GM12878 (cell line): ENCODE results near the gene VPS16. TPM values are rescaled to one million over a fixed set of nuclear protein-coding genes. Genes with fewer than 3 reads are reported as not detected.

ENCODE experiments used
- ATAC-seq: fragments of 200-7000 bp; cut with Tn5 transposase; 3 replicates; pipeline ENCODE4 v1.9.1; 2020; ENCODE audit warnings: mild to moderate bottlenecking, moderate library complexity
- BruUV-seq: library from RNA; stranded (reverse); fragments of 400-500 nt; replicated peaks from 2 replicates; lab custom pipeline; 2021; lab: Mats Ljungman, UMichigan
- CTCF ChIA-PET: fragments of 300-600 bp; sonication (Branson Sonifier 250); formaldehyde crosslinking; extraction: SDS; loops from one replicate; lab custom pipeline; 2021; ENCODE audit warnings: inconsistent platforms; lab: Yijun Ruan, JAX
- POLR2A ChIA-PET: fragments of 350-600 bp; formaldehyde crosslinking; extraction: SDS; loops from one replicate; lab custom pipeline; 2021; ENCODE audit warnings: inconsistent platforms; lab: Charles Lee
- RAD21 ChIA-PET: fragments of 300-600 bp; sonication (Branson Sonifier 250); formaldehyde crosslinking; loops from one replicate; lab custom pipeline; 2023; ENCODE audit warnings: antibody characterized with exemption; ENCODE audit not compliant: unreplicated experiment; lab: Charles Lee
- SMC1A ChIA-PET: fragments of 300-600 bp; sonication (Branson Sonifier 250); formaldehyde crosslinking; loops from one replicate; lab custom pipeline; 2023; ENCODE audit not compliant: unreplicated experiment, uncharacterized antibody; lab: Charles Lee
- DNase-seq: peaks from one replicate; pipeline ENCODE4 v3.0.0-alpha.2; 2011; ENCODE audit warnings: low read depth, low spot score
- FAIRE-seq: peaks from 3 replicates; lab custom pipeline; 2011; peaks lifted over from hg19 to GRCh38; lab: Jason Lieb, UNC
- H2AFZ ChIP-seq: 2 replicates; pipeline ENCODE4 v1.6.0; 2011; ENCODE audit warnings: low read depth, low read length, control low read depth; ENCODE audit not compliant: control insufficient read depth
- H3K27ac ChIP-seq: 2 replicates; pipeline ENCODE4 v1.5.1; 2011; ENCODE audit warnings: control low read depth; ENCODE audit not compliant: control insufficient read depth, insufficient read depth
- H3K27me3 ChIP-seq, 2 experiments: replicated peaks in 1 of 2; 2 replicates each; pipeline versions ENCODE4 v1.6.0 to v1.6.1; 2011; ENCODE audit warnings: low read length in 1 of 2; ENCODE audit not compliant: control insufficient read depth in 2 of 2, insufficient read depth in 2 of 2
- H3K36me3 ChIP-seq, 2 experiments: 2 replicates each; pipeline ENCODE4 v1.5.1; 2011; ENCODE audit warnings: low read length in 1 of 2; ENCODE audit not compliant: control insufficient read depth in 2 of 2, insufficient read depth in 2 of 2
- H3K4me1 ChIP-seq: 2 replicates; pipeline ENCODE4 v1.6.1; 2011; ENCODE audit warnings: mild to moderate bottlenecking, low read length, moderate library complexity, mixed read lengths; ENCODE audit not compliant: control insufficient read depth, insufficient read depth
- H3K4me2 ChIP-seq: 2 replicates; pipeline ENCODE4 v1.6.0; 2011; ENCODE audit warnings: control low read depth; ENCODE audit not compliant: control insufficient read depth, insufficient read depth
- H3K4me3 ChIP-seq: fragments of 200-600 bp; sonication (generic); 2 replicates; pipeline ENCODE4 v1.5.1; 2016
- H3K79me2 ChIP-seq: 2 replicates; pipeline ENCODE4 v1.6.0; 2011; ENCODE audit warnings: low read length; ENCODE audit not compliant: control insufficient read depth, insufficient read depth
- H3K9ac ChIP-seq: 2 replicates; pipeline ENCODE4 v1.8.0; 2011; ENCODE audit warnings: low read length, control low read depth, mixed read lengths; ENCODE audit not compliant: control insufficient read depth, insufficient read depth
- H3K9me3 ChIP-seq: replicated peaks from 3 replicates; pipeline ENCODE4 v1.5.1; 2011; ENCODE audit warnings: mild to moderate bottlenecking, low read length; ENCODE audit not compliant: control insufficient read depth, insufficient read depth
- H4K20me1 ChIP-seq: 2 replicates; pipeline ENCODE4 v1.6.0; 2011; ENCODE audit not compliant: control insufficient read depth, insufficient read depth
- BACH1 ChIP-seq: fragments of 450-650 bp; IDR thresholded peaks from 2 replicates; pipeline ENCODE4 v1.6.1; 2017; ENCODE audit warnings: mild to moderate bottlenecking, borderline replicate concordance
- BHLHE40 ChIP-seq, 2 experiments: fragments of 450-650 bp in 1 of 2; IDR thresholded peaks; 2 replicates each; pipeline ENCODE4 v1.6.1; 2011 to 2017; ENCODE audit warnings: low read depth in 2 of 2, borderline replicate concordance in 1 of 2, improper control_type of control experiment in 1 of 2, low read length in 1 of 2, mild to moderate bottlenecking in 1 of 2
- CBFB ChIP-seq: IDR thresholded peaks from 2 replicates; pipeline ENCODE4 v1.6.1; 2016; ENCODE audit warnings: antibody characterized with exemption, low read depth
- CBX5 ChIP-seq: sonication (generic); IDR thresholded peaks from 2 replicates; pipeline ENCODE4 v1.6.1; 2016; ENCODE audit warnings: low read depth, moderate library complexity, mild to moderate bottlenecking, inconsistent platforms
- CHD2 ChIP-seq: IDR thresholded peaks from 2 replicates; pipeline ENCODE4 v1.6.1; 2011; ENCODE audit warnings: low read depth, low read length, improper control_type of control experiment, borderline replicate concordance
- FOS ChIP-seq: IDR thresholded peaks from 3 replicates; pipeline ENCODE4 v1.6.1; 2011; ENCODE audit warnings: borderline replicate concordance; ENCODE audit not compliant: insufficient read length; ENCODE audit errors: extremely low read depth
- KAT2A ChIP-seq: conservative IDR thresholded peaks from 2 replicates; pipeline ENCODE4 v1.6.1; 2011; ENCODE audit warnings: low read depth, low read length; ENCODE audit not compliant: control insufficient read depth
- NR2C2 ChIP-seq: IDR thresholded peaks from 2 replicates; pipeline ENCODE4 v1.6.1; 2011; ENCODE audit warnings: borderline replicate concordance, low read depth; ENCODE audit not compliant: control insufficient read depth, insufficient read length
- NR2F1 ChIP-seq: fragments of 450-650 bp; conservative IDR thresholded peaks from 2 replicates; pipeline ENCODE4 v1.6.1; 2017; ENCODE audit warnings: mild to moderate bottlenecking
- POLR2AphosphoS5 ChIP-seq: IDR thresholded peaks from 2 replicates; pipeline ENCODE4 v1.6.1; 2011; ENCODE audit warnings: mild to moderate bottlenecking, low read length, inconsistent platforms
- SREBF1 ChIP-seq: IDR thresholded peaks from 2 replicates; pipeline ENCODE4 v1.6.1; 2012; ENCODE audit warnings: mild to moderate bottlenecking, low read length
- WRNIP1 ChIP-seq: IDR thresholded peaks from 2 replicates; pipeline ENCODE4 v1.6.1; 2011; ENCODE audit warnings: low read depth, low read length, improper control_type of control experiment, borderline replicate concordance
- YBX1 ChIP-seq: fragments of 450-650 bp; IDR thresholded peaks from 2 replicates; pipeline ENCODE4 v1.6.1; 2016; ENCODE audit warnings: antibody characterized with exemption
- ZNF622 ChIP-seq: fragments of 450-650 bp; IDR thresholded peaks from 2 replicates; pipeline ENCODE4 v1.6.1; 2017; ENCODE audit warnings: mild to moderate bottlenecking, inconsistent platforms
- WGBS: methylation state at CpG from one replicate; pipeline ENCODE4 v1.1.6; 2016; ENCODE audit warnings: low lambda C conversion rate; ENCODE audit not compliant: insufficient replicate concordance, insufficient coverage; ENCODE audit errors: missing lambda C conversion rate; 5-methylcytosine and 5-hydroxymethylcytosine counted together
- in situ Hi-C: fragments of 300-500 bp; cut with MboI; formaldehyde crosslinking; loops from 9 replicates; pipeline ENCODE4 v1.14.3; 2018; ENCODE audit warnings: mixed read lengths
- intact Hi-C: fragments of 100-400 bp; cut with micrococcal nuclease; formaldehyde crosslinking; loops from one replicate; pipeline ENCODE4 v1.14.2; 2022; ENCODE audit not compliant: unreplicated experiment
- polyA plus RNA-seq, 11 experiments: library from polyadenylated mRNA; depleted of rRNA in 4 of 11; unstranded in 6 of 11; stranded (reverse) in 5 of 11; fragments of >200 nt; fragmentation: Nextera tagmentation in 4 of 11; fragmentation: Illumina TruSeq in 1 of 11; extraction: Ambion mirVana in 4 of 11; extraction: Trizol in 1 of 11; gene quantifications; 1 replicate in 1 of 11; 2 replicates in 10 of 11; pipeline versions ENCODE4 v1.2.1 to v1.2.3, GENCODE V29; 2011 to 2016; ENCODE audit warnings: inconsistent platforms in 2 of 11, missing spikeins in 2 of 11, low read depth in 1 of 11
- total RNA-seq, 4 experiments: library from RNA; depleted of rRNA in 3 of 4; stranded (reverse); fragments of >200 nt in 3 of 4; fragmentation: Illumina TruSeq in 1 of 4; extraction: Trizol in 1 of 4; gene quantifications; 2 replicates each; pipeline versions ENCODE4 v1.2.1 to v1.2.3, GENCODE V29; 2013 to 2021
- TF ChIP-seq, protein P1 (sequence below): IDR thresholded peaks from 2 replicates; pipeline ENCODE4 v1.6.1; 2012; ENCODE audit warnings: low read depth, low read length, improper control_type of control experiment
- TF ChIP-seq, protein P2 (sequence below): fragments of 450-650 bp; IDR thresholded peaks from 2 replicates; pipeline ENCODE4 v1.6.1; 2016; ENCODE audit warnings: mild to moderate bottlenecking, moderate library complexity, borderline replicate concordance
- TF ChIP-seq, protein P3 (sequence below): IDR thresholded peaks from 2 replicates; pipeline ENCODE4 v1.6.1; 2011; ENCODE audit warnings: borderline replicate concordance, low read depth, mild to moderate bottlenecking, moderate library complexity, mixed read lengths, low read length; ENCODE audit not compliant: insufficient read depth; ENCODE audit errors: extremely low read length

VPS16 gene
- total and polyA plus RNA-seq, 10 of the 15 experiments (the other 5 are each of a cell fraction or from before 2014, with no cell fraction given), result 8.4 to 37.5 (median 26.4) TPM

DNA sequence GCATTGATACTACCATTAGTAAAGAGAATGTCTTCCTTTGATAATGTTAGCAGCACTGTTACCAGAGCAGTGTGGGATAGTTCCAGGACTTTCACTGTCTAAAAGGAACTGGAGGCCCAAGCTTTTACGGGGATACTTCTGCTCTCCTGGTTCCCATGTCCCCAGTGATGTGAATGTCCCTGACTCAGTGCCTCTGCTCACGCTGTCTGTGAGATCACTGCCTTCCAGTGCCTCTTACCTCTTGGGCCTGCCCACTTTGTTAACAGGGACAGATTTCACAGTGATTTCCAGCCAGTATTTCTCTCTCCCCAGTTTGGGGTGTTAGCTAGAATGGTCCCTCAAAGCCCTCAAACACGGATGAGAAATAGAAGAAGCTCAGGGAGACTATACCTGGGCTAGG, 47.2 kb downstream of the VPS16 start:
- TF ChIP-seq POLR2AphosphoS5 (no peak), CBX5 (no peak), BACH1 (no peak), SREBF1 (no peak), FOS (no peak), YBX1 (no peak), KAT2A (no peak), NR2F1 (no peak), CHD2 (no peak), BHLHE40 (IDR thresholded peaks at IDR 0.05; ENCODE audit: borderline replicate concordance in 1 of 2, low read depth in 2 of 2, low read length in 1 of 2) (no peak), NR2C2 (no peak), ZNF622 (no peak), WRNIP1 (no peak), CBFB (no peak)
- TF ChIP-seq, protein P1, sequence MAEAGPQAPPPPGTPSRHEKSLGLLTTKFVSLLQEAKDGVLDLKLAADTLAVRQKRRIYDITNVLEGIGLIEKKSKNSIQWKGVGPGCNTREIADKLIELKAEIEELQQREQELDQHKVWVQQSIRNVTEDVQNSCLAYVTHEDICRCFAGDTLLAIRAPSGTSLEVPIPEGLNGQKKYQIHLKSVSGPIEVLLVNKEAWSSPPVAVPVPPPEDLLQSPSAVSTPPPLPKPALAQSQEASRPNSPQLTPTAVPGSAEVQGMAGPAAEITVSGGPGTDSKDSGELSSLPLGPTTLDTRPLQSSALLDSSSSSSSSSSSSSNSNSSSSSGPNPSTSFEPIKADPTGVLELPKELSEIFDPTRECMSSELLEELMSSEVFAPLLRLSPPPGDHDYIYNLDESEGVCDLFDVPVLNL, result no peak
- TF ChIP-seq, protein P2, sequence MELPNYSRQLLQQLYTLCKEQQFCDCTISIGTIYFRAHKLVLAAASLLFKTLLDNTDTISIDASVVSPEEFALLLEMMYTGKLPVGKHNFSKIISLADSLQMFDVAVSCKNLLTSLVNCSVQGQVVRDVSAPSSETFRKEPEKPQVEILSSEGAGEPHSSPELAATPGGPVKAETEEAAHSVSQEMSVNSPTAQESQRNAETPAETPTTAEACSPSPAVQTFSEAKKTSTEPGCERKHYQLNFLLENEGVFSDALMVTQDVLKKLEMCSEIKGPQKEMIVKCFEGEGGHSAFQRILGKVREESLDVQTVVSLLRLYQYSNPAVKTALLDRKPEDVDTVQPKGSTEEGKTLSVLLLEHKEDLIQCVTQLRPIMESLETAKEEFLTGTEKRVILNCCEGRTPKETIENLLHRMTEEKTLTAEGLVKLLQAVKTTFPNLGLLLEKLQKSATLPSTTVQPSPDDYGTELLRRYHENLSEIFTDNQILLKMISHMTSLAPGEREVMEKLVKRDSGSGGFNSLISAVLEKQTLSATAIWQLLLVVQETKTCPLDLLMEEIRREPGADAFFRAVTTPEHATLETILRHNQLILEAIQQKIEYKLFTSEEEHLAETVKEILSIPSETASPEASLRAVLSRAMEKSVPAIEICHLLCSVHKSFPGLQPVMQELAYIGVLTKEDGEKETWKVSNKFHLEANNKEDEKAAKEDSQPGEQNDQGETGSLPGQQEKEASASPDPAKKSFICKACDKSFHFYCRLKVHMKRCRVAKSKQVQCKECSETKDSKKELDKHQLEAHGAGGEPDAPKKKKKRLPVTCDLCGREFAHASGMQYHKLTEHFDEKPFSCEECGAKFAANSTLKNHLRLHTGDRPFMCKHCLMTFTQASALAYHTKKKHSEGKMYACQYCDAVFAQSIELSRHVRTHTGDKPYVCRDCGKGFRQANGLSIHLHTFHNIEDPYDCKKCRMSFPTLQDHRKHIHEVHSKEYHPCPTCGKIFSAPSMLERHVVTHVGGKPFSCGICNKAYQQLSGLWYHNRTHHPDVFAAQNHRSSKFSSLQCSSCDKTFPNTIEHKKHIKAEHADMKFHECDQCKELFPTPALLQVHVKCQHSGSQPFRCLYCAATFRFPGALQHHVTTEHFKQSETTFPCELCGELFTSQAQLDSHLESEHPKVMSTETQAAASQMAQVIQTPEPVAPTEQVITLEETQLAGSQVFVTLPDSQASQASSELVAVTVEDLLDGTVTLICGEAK, result no peak
- TF ChIP-seq, protein P3, sequence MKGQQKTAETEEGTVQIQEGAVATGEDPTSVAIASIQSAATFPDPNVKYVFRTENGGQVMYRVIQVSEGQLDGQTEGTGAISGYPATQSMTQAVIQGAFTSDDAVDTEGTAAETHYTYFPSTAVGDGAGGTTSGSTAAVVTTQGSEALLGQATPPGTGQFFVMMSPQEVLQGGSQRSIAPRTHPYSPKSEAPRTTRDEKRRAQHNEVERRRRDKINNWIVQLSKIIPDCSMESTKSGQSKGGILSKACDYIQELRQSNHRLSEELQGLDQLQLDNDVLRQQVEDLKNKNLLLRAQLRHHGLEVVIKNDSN, result no peak
- TF ChIP-seq, all 136 proteins: peak for 0
- FAIRE-seq (no peak), DNase-seq (no peak), ATAC-seq (no peak)
- H3K27ac ChIP-seq, result no peak overlapping the region
- no peak overlapping the region for H3K4me2 ChIP-seq
- in situ Hi-C loops, result no loop called here
- POLR2A ChIA-PET, result no interaction called here
- no peak overlapping the region for H3K9ac ChIP-seq
- H3K36me3 ChIP-seq, result no peaks in the 10 kb centered on the region
- no peak overlapping the region for H2AFZ ChIP-seq
- no peaks in the 10 kb centered on the region for H3K27me3 ChIP-seq
- no TSS peak for BruUV-seq
- WGBS, result 64% methylated on average over 3 of the region's 3 CpGs
- no peaks in the 10 kb centered on the region for H4K20me1 ChIP-seq
- intact Hi-C loops, result no loop called here
- H3K4me3 ChIP-seq, result no peak overlapping the region
- peaks cover 11% of the 10 kb centered on the region for H3K4me1 ChIP-seq
- SMC1A ChIA-PET, result interaction anchor here (0.7 to 3.4 kb wide), 4 partner anchors 9 to 31 kb away, joined by 3 to 15 read pairs (median 5); no protein-coding TSS in a partner anchor
- RAD21 ChIA-PET, result interaction anchor here (1.4 kb wide), 1 partner anchor 45 kb away, joined by 3 read pairs; no protein-coding TSS in a partner anchor
- CTCF ChIA-PET, result interaction anchor here (1.3 kb wide), 1 partner anchor 35 kb away, joined by 3 read pairs; no protein-coding TSS in a partner anchor
- no peaks in the 10 kb centered on the region; the same call in 2 of the 3 replicates for H3K9me3 ChIP-seq
- H3K79me2 ChIP-seq, result peaks cover 57% of the 10 kb centered on the region
